DMS53 (cell line): ENCODE measurements around the gene CELF2.
A peak's percentile ranks its signal among the peaks of the same experiment; 100 is the strongest.

Source experiments
- DNase-seq: peaks from one replicate; lab custom pipeline; 2025; lab: John Stamatoyannopoulos, UW

The CELF2 gene

DNA sequence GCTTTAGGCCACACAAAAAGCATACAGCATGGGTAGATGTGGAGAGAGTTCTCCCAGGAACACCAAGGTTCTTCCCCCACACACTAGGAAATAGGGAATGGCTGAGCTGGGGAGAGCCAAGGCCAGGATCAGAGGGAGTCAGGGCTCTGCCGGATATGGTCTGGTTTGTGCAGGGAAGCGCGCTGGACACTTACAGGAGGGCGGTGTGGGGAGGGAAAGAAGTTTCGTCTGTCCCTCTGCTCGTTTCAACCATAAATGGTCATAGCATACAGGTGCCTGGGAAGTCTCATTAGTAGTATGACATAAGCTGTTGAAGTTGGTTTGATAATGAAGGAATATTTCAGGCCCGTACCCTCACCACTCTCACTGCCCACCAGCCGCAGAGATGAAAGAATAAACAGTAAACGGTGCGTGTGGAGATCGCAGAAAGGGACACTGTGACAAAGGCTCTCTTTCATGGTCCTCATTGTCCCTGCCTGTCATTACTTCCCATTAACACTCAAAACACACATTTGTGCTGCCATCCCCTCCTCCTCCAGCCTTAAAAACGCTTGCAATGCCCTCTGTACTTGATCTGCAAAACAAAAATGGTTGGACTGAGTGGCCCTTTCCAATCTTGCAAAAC lies 207.2 kb downstream of the CELF2 start:
- no peak for DNase-seq

DNA sequence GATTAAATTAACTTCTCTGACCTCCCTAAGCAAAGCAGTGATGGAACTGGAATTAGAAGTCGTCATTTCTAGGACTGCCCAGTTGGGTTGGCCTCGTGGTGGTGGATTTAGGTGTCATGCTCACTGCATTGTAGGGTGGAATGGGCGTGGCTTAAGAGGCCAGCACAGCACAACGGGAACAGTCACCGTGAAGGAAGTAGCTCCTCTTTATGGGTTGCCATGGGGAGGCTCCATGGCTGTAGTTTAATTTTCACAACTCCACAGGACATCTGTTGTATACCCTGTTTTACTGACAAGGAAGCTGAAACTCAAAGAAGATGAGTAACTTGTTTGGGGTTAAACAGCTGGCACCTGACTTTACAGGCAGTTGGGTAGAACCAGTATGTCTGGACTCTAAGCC lies 208.3 kb downstream of the CELF2 start:
- no peak for DNase-seq

DNA sequence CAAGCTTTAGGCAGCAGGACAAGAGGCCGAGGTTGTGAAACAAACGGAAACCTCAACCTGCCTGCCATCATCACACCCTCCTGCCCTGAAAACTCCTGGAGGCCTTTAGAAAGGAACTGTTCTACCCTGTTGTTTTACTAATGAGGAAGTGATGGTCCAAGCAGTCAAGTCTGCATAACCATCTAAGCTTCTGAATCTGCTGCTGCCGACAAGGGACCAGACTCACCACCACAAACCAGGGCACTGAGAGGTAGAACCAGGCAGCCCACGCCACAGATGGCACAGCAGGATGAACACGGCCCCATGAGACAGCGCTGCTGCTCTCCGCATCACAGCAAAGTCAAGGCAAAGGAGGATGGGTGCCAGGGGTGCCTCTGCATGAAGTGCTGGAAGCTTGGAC lies 209.4 kb downstream of the CELF2 start:
- DNase-seq = no peak

DNA sequence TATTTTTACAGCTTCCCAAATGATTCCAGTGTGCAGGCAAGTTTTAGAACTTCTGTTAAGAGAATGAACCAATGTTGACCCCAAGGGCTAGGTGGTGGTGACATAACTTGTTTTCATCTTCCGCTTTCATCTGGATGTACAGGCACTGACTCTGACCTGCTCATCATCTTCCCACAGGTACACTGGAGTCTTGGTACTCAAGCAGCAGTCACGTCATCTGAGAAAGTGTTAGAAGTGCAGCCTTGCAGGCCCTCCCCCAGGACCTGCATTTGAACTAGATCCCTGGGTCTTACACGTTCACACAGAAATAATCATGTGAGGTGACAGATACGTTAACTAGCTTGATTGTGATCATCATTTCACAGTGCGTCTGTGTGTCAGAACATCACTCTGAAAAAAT lies 212.2 kb downstream of the CELF2 start:
- DNase-seq = no peak

DNA sequence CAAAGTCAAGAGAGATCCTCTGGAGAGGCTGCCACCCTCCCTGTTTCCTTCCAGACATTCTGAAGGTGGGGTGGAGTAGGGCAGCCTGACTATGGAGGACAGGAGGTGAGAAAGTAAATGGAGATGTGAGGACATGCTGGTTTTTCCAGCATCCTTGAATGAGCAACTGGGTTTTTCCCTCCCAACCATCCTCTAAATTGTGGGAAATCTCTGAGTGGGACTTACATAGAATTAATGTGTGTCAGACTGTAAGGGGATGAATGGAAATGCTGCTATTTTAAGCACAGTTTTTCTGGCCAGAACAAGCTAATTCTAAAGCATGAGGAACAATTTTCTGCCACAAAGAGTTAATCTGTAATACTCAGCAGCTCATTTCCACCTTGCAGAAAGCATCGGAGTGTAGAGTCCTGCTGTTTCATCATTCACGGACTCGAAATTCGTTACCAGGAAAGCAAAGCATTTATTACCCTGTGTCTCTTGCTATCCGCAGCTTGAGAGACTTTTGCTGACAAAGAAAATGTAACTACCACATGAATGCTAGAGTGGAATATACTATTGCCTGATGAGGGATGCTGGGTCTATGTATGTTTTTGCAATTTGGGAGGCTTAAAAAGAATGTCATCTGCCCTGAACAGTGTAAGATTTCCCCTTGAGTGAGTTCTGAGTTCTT lies 213.0 kb downstream of the CELF2 start:
- no peak for DNase-seq

DNA sequence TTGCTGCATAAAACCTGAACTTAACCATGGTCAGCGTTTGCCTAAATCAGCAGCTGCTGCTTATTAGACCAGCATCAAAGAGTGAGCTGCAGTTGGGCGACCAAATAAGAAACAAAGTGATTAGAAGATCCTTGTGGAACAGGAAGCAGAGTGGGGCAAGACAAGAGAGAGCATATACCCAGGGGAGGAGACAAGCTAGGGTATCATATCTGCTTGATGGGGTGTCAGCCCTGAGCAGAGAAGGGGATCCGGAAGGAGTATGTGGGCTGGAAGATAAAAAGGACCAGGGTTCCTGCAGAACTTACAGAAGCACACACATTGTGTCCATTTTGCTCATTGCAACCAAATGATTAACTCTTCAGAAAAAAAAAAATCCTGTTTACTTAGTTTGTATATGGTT lies 213.6 kb downstream of the CELF2 start:
- no peak for DNase-seq

DNA sequence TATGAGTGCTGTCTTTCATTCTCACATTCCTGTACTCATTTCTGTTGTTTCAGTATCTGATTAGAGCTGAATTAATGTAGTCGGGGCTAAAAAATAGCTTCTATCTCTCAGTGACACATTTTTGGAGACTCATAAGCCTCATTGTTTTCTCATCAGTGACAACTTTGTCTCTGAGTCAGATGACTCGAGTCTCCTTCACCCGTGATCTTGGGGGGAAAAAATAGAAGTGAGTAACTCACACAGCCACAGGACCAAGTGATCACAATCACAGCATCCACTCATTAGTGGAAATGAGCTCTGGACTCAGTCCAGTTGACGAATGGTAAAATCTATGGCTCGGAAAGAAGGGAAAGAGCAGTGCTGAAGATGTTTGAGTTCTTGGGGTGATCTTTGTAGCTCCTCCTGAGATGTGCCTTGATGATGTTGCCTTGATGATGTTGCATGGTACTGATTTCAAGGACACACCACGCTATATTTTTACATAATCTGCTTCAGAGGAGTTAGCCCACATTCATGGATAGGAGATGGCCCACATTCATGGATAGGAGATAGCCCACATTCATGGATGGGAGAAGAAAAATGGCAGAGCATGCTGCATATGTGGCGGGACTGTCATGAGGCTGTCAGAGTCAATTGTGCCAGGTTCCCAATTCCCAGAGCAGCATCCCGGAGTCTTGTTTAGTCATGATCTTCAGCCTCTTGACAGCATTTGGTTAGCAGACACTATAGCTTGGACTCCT lies 214.7 kb downstream of the CELF2 start:
- DNase-seq = no peak

DNA sequence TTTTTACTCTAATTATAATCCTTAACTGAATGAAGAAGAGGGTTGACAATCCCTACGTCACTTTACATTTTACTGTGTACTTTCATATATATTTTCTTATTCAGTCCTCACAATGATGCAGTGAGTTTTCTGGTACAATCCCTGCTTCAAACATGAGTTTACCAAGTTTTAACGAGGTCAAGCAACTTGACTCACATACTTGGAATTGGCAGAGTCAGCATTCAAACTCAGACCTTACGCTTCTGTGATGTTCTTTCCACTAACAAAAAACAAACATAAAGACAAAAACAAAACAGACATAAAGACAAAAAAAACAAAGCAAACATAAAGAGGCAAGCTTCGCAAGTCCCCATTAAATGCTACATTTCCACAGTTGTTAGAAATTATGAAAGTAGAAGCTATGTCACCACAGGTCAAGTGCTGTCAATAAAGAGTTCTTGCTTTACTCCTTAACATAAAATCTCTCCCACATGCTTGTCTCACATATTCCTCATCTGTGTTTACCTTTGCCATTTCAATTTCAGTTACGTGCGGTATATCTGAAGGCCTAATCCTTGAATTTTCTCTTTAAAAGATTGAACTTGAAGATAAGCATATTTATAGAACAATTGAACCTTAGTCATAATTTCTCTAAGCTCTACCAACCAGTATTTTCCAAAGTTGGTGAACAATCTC lies 217.3 kb downstream of the CELF2 start:
- no peak for DNase-seq

DNA sequence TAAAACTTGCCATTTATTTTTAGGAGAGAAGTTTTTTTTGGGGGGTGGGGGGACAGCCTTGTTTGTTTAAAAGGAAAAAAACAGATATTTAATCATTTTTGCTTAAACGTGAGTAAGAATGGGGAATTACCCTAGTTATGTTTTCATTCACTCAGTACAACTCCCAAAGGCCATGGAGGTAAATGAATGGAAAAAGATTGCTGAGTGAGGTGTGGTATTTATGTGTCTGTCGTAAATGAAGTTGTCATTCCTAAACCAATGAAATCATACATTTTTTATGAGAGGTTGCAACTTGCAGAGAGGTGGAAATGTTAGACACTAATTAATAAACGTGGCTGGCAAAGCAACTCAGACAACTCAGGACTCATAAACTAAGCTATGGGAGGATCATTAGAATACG lies 218.1 kb downstream of the CELF2 start:
- DNase-seq = no peak

DNA sequence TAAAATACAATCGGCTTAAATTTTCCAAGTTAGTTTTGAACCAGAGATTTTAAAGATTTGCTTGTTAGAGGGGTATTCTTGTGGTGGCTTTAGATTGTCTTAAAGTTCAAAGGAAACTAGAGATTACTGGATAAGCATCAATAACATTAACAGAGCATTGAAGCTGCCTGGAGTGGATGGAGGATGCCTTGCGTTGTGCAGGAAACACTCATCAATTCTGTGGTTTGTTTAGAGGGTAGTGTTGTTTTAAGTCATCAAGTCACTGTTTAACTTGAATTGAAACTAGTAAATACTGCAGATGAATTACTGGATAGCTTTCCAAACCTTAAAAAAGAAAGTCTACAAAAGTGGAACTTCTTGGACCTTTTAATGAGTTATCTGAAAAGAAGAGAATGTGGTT lies 218.6 kb downstream of the CELF2 start:
- no peak for DNase-seq

DNA sequence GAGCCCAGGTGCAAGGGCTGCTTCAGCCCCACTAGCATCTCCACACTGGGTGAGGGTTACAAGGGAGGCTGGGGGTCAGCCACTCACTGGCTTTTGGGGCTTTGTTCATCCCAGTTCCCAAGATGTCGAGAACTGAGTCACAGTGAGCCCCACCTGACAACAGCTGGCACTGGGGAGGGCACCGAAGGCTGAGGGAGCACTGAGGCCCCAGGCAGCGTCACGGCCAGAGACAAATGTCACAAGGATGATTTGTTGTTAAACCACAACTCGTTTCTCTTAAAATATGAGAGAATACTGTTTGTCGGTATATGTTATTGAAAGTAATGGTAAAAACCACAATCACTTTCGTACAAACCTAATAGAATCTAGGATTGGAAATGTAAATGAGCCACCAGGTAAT lies 219.9 kb downstream of the CELF2 start:
- no peak for DNase-seq

DNA sequence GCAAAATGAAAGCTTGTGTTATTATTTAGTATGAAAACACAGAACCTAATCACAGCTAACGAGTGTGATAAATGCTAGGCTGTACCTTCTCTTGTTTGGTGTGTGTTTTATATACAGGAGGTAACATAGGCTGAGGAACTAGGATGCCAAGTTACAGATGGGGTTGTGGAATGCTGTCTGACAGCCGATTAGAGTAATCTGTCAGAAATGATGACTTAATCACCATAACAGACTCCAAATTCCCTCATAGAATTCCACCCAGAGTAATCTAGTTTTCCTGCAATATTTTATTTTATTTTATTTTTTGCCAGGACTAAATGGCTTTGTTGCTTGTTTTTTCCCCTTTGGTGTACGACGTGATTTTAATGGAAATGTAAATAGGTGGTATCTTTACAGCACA lies 221.2 kb downstream of the CELF2 start:
- DNase-seq = no peak

DNA sequence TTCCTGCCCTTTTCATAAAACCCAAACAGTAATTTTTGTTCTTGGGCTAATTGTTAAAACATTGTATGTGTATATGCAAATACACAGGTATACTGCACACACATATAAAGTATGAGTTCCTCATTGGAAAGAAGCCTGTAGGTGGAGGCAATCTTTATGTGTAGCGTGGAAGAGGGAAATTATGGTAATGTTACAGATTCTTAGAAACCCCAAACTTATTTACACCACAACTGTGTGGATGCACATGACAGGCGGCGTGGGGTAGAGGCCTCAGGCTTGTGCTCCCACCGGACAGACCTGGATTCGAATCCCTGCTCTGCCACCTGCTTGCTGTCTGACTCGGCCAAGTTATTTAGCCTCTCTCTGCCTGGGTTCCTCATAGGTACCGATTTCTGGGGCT lies 223.0 kb downstream of the CELF2 start:
- DNase-seq = no peak

DNA sequence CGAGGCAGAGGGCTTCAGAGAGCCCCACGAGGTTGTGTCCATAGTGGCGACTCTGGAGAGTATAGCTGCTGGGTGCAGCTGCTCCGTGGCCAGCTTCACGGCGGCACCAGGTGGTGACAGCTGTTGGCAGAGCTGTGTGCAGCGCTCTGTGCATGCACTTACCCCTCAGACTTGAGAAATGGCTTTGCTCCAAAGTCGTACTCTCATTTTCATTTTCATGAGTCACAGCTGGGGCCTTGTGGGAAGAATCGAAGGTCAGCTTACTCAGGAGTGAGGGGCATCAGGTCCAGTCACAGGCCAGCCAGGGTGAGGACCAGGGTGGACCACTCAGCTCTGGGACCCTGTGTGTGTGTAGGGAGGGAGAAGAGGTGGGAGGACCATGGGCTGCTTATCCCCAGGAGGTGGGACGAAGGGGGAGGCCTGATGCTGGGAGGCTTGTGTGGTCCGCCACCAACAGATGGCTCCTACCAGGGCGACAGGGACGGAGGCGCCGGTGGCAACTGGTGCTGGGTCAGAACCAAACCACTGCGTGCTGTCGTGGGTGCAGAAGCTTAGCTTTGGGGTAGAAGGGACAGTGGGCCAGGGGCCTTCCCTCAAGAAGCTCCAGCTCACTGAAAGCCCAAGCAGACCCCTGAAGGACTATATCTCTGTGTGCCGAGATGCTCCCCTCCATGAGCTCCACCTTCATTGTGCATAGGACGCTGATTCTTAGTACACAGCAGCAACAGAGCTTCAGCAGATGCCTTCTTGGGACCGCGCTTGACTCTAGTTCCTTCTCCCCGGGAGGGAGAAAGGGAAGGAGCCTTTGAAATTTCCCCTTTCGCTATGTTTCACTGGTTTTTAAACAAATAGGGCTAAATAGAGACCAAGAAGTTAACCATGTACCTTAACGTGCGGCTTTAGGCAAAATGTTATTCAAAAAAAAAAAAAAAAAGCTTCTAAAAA lies 225.0 kb downstream of the CELF2 start:
- no peak for DNase-seq

DNA sequence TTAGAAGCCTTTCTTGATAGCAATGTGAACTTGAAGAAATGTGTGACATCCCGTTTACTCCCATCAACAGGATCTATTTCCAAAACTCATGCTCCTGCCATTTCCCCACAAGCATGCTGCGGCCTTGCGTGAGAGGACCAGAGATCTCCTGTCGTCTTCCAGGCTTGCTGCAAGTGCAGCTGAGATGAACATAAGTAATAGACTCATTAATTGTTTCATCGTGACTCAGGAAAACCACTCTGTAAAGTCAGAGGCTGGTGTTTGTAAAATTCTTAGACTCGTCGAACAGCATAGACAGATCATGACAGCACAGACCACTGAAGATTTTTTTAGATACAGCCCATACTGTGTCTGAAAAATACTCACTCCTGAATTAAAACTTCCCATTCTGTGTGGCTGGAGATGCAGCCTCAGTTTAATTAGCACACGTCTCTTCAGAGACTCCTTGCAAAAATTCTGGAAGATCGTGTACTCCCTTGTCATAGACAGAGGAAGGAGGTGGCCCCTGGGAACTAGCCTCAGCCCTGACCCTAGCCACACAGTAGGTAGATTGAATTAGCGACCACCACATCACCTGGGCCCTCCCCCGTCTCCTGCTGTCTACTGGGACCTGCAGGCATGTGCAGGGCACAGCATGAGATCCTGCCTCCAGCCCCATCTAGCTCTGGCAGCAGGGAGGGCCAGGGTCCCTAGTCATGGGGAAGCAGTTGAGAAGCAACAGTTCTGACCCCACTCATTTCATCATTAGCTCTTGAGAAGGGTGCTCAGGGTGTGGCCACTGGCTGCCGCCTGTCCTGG lies 226.0 kb downstream of the CELF2 start:
- no peak for DNase-seq

DNA sequence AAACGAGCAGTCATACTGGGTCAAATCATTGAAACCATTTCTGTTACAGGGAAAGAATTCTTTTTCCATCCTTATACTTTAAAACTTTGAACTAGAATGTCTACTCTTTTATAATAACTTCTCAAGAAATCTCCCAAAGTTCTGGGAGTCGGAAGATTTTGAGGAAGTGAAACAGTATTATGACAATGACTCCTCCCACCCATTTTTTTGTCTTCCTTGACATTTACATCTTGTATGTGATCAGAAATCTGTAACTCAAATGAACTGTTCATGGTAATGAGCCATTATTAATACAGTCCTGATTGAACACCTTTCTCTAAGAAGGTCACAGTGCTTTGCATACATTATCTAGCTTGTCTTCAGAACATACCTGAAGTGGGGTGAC lies 227.4 kb downstream of the CELF2 start:
- DNase-seq = no peak

DNA sequence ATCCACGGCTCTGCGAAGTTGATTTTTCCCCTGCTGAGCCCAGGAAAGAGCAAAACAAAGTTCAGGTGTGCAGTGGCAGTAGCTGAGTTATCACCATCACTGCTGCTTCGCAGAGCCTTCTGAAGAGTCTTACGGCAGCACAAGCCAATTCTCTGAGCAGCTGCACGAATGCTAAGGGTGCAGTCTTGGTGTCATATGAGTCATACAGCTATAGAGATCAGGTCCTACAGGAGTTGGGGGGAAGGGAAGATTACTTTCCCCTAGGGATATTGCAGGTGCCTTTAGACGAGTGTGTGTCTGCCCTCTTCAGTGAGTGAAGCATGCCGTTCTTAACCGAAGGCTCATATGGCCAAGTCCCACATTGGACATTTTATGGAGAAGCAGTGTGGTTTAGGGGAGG lies 227.8 kb downstream of the CELF2 start:
- peak; percentile 20 for DNase-seq

DNA sequence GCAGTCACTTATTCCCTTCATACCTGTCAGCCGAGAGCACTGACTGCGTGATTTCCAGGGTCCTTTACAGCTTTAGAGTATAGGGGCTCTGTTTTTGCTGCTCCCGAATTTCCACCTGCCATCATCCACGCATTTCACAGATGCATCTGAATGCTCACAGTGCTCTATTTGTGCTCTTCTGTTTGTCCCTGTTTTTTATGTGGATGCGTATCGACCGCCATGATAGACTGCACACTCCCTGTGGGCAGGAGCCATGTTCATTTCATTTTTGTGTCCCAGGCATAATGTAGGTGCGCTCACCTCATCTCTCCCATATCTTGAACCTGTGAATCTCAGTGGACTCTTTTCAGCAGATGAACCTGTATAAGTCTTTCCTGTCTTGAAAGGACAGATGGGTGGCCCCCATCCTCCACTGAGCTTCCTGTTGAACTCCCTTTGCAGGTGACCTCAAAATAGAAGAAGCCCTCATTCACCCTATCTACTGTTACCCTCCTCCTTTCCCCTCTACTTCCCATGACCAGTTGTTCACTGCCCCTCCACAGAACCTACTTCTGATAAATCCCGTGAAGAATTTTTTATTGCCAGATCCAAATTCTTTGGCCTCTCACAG lies 228.4 kb downstream of the CELF2 start:
- no peak for DNase-seq

DNA sequence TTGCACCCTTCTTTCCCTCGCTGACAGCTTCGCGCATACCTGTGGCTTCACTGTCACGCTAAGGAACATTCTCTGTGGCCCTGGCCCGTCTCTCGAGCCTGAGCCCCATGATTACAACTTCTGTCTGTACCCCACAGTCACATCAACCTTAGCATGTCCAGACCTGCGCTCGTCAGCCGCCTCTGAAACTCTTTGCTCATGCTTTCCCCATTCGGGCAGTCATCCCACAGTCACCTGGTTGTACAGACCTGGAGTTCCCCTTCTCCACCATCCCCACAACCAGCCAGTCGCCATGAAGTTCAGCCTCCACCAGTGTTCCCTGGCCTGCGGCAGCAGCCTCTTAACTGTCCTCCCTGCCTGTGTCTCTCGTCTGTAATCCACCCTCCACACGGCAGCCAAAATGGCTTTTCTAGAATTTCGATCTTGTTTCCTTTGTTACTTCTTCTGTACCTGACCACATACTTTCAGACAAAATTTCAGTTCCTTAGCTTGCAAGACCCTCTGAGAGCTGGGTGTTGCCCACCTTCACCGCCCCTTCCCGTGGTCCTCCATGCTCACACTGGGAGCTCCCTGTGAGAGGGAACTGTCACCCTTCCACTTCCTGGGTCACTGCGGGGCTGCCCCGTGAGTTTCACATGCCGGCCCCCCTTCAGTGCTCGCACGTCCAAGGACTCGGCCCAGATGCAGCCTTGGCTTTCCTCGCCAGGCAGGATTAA lies 229.2 kb downstream of the CELF2 start:
- no peak for DNase-seq
